HAP-1 (cell line): ENCODE measurements around the gene ACOT9.
"Not testable (repeated sequence)": the region's sequence is repeated elsewhere in the genome, so short reads cannot be mapped to it uniquely, and the experiment has no call there.

Experiments
- DNase-seq, 2 experiments: peaks; one replicate each; pipeline ENCODE4 v3.0.0-alpha.2; 2016 to 2020; ENCODE audit warnings: low spot score in 2 of 2
- H3K27me3 ChIP-seq: fragments of 250-450 bp; sonication (Bioruptor Pico); 2 replicates; pipeline ENCODE4 v1.5.1; 2020; ENCODE audit warnings: low read depth, mild to moderate bottlenecking, moderate library complexity
- H3K36me3 ChIP-seq: fragments of 250-450 bp; sonication (Bioruptor Pico); replicated peaks from 2 replicates; pipeline ENCODE4 v1.5.1; 2020; ENCODE audit warnings: mild to moderate bottlenecking
- H3K4me1 ChIP-seq: fragments of 250-450 bp; sonication (Bioruptor Pico); 2 replicates; pipeline ENCODE4 v1.5.1; 2020; ENCODE audit warnings: mild to moderate bottlenecking
- H3K4me3 ChIP-seq: fragments of 250-450 bp; sonication (Bioruptor Pico); 2 replicates; pipeline ENCODE4 v1.5.1; 2020; ENCODE audit warnings: mild to moderate bottlenecking, moderate library complexity
- H3K9me3 ChIP-seq: fragments of 250-450 bp; sonication (Bioruptor Pico); 2 replicates; pipeline ENCODE4 v1.5.1; 2020; ENCODE audit warnings: mild to moderate bottlenecking, moderate library complexity
- in situ Hi-C: fragments of 300-500 bp; cut with MboI; formaldehyde crosslinking; loops from 3 replicates; pipeline ENCODE4 v1.14.3; 2020; ENCODE audit warnings: low sequenced_read_pairs, inconsistent platforms, mixed read lengths

The ACOT9 gene

DNA sequence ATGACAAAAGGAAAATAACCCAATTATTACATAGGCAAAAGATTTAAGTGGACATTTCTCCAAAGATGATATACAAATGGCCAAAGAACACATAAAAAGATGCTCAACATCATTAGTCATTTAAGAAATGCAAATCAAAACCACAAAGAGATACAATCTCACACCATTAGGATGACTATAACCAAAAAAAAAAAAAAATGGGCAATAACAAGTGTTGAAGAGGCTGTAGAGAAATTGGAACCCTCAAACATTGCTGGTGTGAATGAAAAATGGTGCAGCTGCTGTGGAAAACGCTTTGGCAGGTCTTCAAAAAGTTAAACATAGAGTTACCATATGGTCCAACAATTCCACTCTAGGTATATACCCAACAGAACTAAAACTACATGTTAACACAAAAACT, 81.4 kb downstream of the ACOT9 start:
- H3K4me3 ChIP-seq: no peak overlapping the region
- no peaks in the 10 kb centered on the region for H3K9me3 ChIP-seq
- DNase-seq: no peak
- in situ Hi-C loops: no loop called here
- H3K27me3 ChIP-seq: no peaks in the 10 kb centered on the region
- peaks cover 12% of the 10 kb centered on the region for H3K4me1 ChIP-seq
- H3K36me3 ChIP-seq: no peaks in the 10 kb centered on the region

DNA sequence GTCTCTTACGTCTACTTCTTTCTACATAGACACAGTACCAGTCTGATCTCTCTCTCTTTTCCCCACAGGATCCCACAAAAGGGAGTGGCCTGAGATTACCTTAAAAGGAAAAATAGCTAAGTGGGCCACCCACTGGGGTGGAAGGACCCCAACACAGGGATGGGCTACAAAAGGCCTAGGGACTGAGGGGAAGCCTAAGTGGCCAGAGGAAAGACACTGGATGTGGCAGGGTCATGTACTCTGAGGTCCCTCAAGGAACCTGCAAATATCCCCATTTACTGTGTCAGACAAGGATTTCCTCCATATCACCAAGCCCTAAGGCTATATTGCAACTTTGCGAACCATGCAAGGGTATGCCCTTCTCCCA, 82.3 kb downstream of the ACOT9 start:
- no peaks in the 10 kb centered on the region for H3K9me3 ChIP-seq
- H3K36me3 ChIP-seq: no peaks in the 10 kb centered on the region
- H3K4me3 ChIP-seq: no peak overlapping the region
- H3K4me1 ChIP-seq: peaks cover 11% of the 10 kb centered on the region
- no peaks in the 10 kb centered on the region for H3K27me3 ChIP-seq
- in situ Hi-C loops: no loop called here
- DNase-seq: no peak

DNA sequence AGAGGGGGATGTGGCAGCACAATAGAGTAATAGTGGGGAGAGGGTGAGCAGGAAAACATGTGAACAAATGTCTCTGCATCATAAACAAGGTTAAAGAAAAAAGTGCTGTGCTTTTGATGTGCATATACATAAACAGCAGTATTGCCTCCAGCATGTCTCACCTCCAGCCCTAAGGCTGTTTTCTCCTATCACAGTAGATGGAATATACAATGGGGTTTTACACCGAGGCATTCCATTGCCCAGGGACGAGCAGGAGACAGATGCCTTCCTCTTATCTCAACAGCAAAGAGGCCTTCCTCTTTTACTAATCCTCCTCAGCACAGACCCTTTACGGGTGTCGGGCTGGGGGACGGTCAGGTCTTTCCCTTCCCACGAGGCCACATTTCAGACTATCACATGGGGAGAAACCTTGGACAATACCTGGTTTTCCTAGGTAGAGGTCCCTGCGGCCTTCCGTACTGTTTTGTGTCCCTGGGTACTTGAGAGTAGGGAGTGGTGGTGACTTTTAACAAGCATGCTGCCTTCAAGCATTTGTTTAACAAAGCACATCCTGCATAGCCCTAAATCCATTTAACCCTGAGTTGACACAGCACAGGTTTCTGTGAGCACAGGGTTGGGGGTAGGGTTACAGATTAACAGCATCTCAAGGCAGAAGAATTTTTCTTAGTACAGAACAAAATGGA, 82.9 kb downstream of the ACOT9 start:
- H3K9me3 ChIP-seq, H3K4me3 ChIP-seq, in situ Hi-C loops, H3K36me3 ChIP-seq, H3K27me3 ChIP-seq: not testable (repeated sequence)
- peaks cover 11% of the 10 kb centered on the region for H3K4me1 ChIP-seq
- DNase-seq: peak in 1 of 2 experiments; percentile 33

DNA sequence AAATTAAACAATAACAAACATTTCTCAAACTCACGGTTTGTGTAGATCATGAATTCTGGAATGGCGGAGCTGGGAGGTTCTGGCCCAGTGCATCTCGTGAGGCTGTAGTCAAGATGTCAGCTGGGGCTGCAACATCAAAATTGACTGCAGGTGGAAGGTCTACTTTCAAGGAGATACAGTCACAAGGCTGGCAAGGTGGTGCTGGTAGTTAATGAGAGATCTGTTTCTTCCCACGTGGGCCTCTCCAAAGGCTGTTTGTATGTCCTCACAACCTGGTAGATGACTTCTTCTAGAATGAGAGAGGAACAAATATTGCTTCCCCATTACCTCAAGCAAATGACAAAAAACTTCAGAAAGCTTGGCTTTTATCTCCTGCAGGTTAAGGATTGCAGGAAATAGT, 83.7 kb downstream of the ACOT9 start:
- in situ Hi-C loops: no loop called here

GRCh38 chrX:23656684-23657083, 86.4 kb downstream of the ACOT9 start:
- H3K9me3 ChIP-seq: no peaks in the 10 kb centered on the region
- no peak for DNase-seq
- no peaks in the 10 kb centered on the region for H3K36me3 ChIP-seq
- in situ Hi-C loops: no loop called here
- no peak overlapping the region for H3K4me3 ChIP-seq
- no peaks in the 10 kb centered on the region for H3K27me3 ChIP-seq
- H3K4me1 ChIP-seq: peaks cover 11% of the 10 kb centered on the region

More for the DNA sequence above, 83.7 kb downstream of the ACOT9 start:
- DNase-seq: no peak
- no peak overlapping the region for H3K4me3 ChIP-seq
- no peaks in the 10 kb centered on the region for H3K27me3 ChIP-seq
- no peaks in the 10 kb centered on the region for H3K36me3 ChIP-seq
- H3K9me3 ChIP-seq: no peaks in the 10 kb centered on the region
- H3K4me1 ChIP-seq: peaks cover 11% of the 10 kb centered on the region

GRCh38 chrX:23656091-23656490, 87.0 kb downstream of the ACOT9 start:
- H3K27me3 ChIP-seq: no peaks in the 10 kb centered on the region
- H3K36me3 ChIP-seq: no peaks in the 10 kb centered on the region
- no peaks in the 10 kb centered on the region for H3K9me3 ChIP-seq
- no peak overlapping the region for H3K4me3 ChIP-seq
- peaks cover 11% of the 10 kb centered on the region for H3K4me1 ChIP-seq
- in situ Hi-C loops: no loop called here
- DNase-seq: no peak
